SK-N-SH (cell line): ENCODE measurements around the gene ANXA11. TPM values are rescaled to one million over a fixed set of nuclear protein-coding genes. Genes with fewer than 3 reads are reported as not detected.

Source experiments
- CTCF ChIA-PET: fragments of 300-600, 350-600 bp; formaldehyde crosslinking; extraction: SDS; loops from one replicate; lab custom pipeline; 2021; lab: Yijun Ruan, JAX
- POLR2A ChIA-PET: fragments of 350-600 bp; sonication (Branson Sonifier 250); formaldehyde crosslinking; extraction: SDS; loops from one replicate; lab custom pipeline; 2020; ENCODE audit warnings: antibody characterized with exemption, inconsistent platforms; lab: Yijun Ruan, JAX
- DNase-seq: peaks from one replicate; pipeline ENCODE4 v3.0.0; 2012
- H2AFZ ChIP-seq: fragments of 200-600 bp; sonication (generic); 2 replicates; pipeline ENCODE4 v1.8.1; 2016; ENCODE audit warnings: antibody characterized with exemption, mild to moderate bottlenecking, low read depth
- H3F3A ChIP-seq: fragments of 200-600 bp; sonication (generic); replicated peaks from 2 replicates; pipeline ENCODE3; 2016; ENCODE audit warnings: antibody characterized with exemption, mild to moderate bottlenecking; ENCODE audit not compliant: insufficient read depth
- H3K27ac ChIP-seq, 2 experiments: fragments of 200-500 bp in 1 of 2; fragments of 200-600 bp in 1 of 2; sonication (Bioruptor generic) in 1 of 2; sonication (generic), shearing (Covaris generic) in 1 of 2; 2 replicates each; pipeline versions ENCODE4 v1.5.1 to v1.6.1; 2014 to 2016; ENCODE audit warnings: low read depth in 2 of 2, inconsistent platforms in 1 of 2, low read length in 1 of 2, mild to moderate bottlenecking in 1 of 2, mixed read lengths in 1 of 2
- H3K27me3 ChIP-seq: fragments of 200-600 bp; sonication (generic), shearing (Covaris generic); 2 replicates; pipeline ENCODE4 v1.6.1; 2016; ENCODE audit warnings: mixed run types; ENCODE audit not compliant: insufficient read depth
- H3K36me3 ChIP-seq, 2 experiments: fragments of 200-500 bp in 1 of 2; fragments of 200-600 bp in 1 of 2; sonication (Bioruptor generic) in 1 of 2; sonication (generic) in 1 of 2; replicated peaks in 1 of 2; 2 replicates each; pipeline versions ENCODE3 to v1.5.1; 2014 to 2016; ENCODE audit warnings: low read length in 1 of 2, mild to moderate bottlenecking in 1 of 2; ENCODE audit not compliant: insufficient read depth in 2 of 2, control insufficient read depth in 1 of 2
- H3K4me1 ChIP-seq, 2 experiments: fragments of 200-500 bp in 1 of 2; fragments of 200-600 bp in 1 of 2; sonication (Bioruptor generic) in 1 of 2; sonication (generic), shearing (Covaris generic) in 1 of 2; 2 replicates each; pipeline versions ENCODE4 v1.5.1 to v1.6.1; 2014 to 2016; ENCODE audit warnings: low read depth in 1 of 2, low read length in 1 of 2, mixed run types in 1 of 2; ENCODE audit not compliant: insufficient read depth in 2 of 2, control insufficient read depth in 1 of 2
- H3K4me2 ChIP-seq: fragments of 200-600 bp; sonication (generic), shearing (Covaris generic); 2 replicates; pipeline ENCODE4 v1.6.1; 2017; ENCODE audit warnings: mixed run types
- H3K4me3 ChIP-seq, 2 experiments: fragments of 200-500 bp in 1 of 2; fragments of 200-600 bp in 1 of 2; sonication (Bioruptor generic) in 1 of 2; sonication (generic), shearing (Covaris generic) in 1 of 2; 2 replicates each; pipeline versions ENCODE4 v1.5.1 to v1.8.1; 2014 to 2016; ENCODE audit warnings: low read depth in 2 of 2, inconsistent platforms in 1 of 2, low read length in 1 of 2, mild to moderate bottlenecking in 1 of 2, mixed read lengths in 1 of 2, moderate library complexity in 1 of 2
- H3K79me2 ChIP-seq: fragments of 200-600 bp; sonication (generic); 2 replicates; pipeline ENCODE4 v1.8.1; 2017; ENCODE audit warnings: mild to moderate bottlenecking; ENCODE audit not compliant: insufficient read depth
- H3K9ac ChIP-seq: fragments of 200-600 bp; sonication (generic); 2 replicates; pipeline ENCODE4 v1.6.1; 2017; ENCODE audit warnings: mixed run types
- H3K9me2 ChIP-seq: fragments of 200-600 bp; sonication (generic); 2 replicates; pipeline ENCODE4 v1.6.1; 2017; ENCODE audit warnings: mixed run types
- H3K9me3 ChIP-seq: fragments of 200-600 bp; sonication (generic); 2 replicates; pipeline ENCODE4 v1.6.1; 2017; ENCODE audit warnings: mixed run types, mild to moderate bottlenecking, moderate library complexity
- H4K20me1 ChIP-seq: fragments of 200-600 bp; sonication (generic); 2 replicates; pipeline ENCODE4 v1.6.1; 2017; ENCODE audit warnings: mild to moderate bottlenecking, mixed run types; ENCODE audit not compliant: insufficient read depth
- EP300 ChIP-seq, 2 experiments: IDR thresholded peaks; 2 replicates each; pipeline versions ENCODE4 v1.4.0 to v1.6.1; 2012; ENCODE audit warnings: borderline replicate concordance in 1 of 2, low read depth in 1 of 2, low read length in 1 of 2
- EZH2phosphoT487 ChIP-seq: fragments of 200-600 bp; sonication (generic); IDR thresholded peaks from 2 replicates; pipeline ENCODE4 v1.6.1; 2017; ENCODE audit warnings: low read depth, mixed run types, mild to moderate bottlenecking, antibody characterized with exemption, moderate library complexity, borderline replicate concordance
- FOSL2 ChIP-seq: IDR thresholded peaks from 2 replicates; pipeline ENCODE4 v1.4.0; 2012; ENCODE audit warnings: low read depth, mild to moderate bottlenecking, moderate library complexity, borderline replicate concordance
- FOXJ3 ChIP-seq: sonication (generic); formaldehyde crosslinking; IDR thresholded peaks from 2 replicates; pipeline ENCODE4 v1.5.1; 2020; ENCODE audit warnings: mild to moderate bottlenecking, missing genetic modification reagents
- GABPA ChIP-seq: IDR thresholded peaks from 2 replicates; pipeline ENCODE4 v1.4.0; 2012; ENCODE audit warnings: low read depth, mild to moderate bottlenecking
- GATA2 ChIP-seq: sonication (generic); formaldehyde crosslinking; IDR thresholded peaks from 2 replicates; pipeline ENCODE4 v1.5.0; 2020; ENCODE audit warnings: mild to moderate bottlenecking, missing genetic modification reagents
- JUND ChIP-seq: IDR thresholded peaks from 2 replicates; pipeline ENCODE4 v1.4.0; 2012
- MXI1 ChIP-seq: IDR thresholded peaks from 2 replicates; pipeline ENCODE4 v1.6.1; 2012; ENCODE audit warnings: mild to moderate bottlenecking, low read depth, low read length, improper control_type of control experiment
- NFIC ChIP-seq: IDR thresholded peaks from 2 replicates; pipeline ENCODE4 v1.4.0; 2012; ENCODE audit warnings: borderline replicate concordance
- NRF1 ChIP-seq: IDR thresholded peaks from 2 replicates; pipeline ENCODE4 v1.6.1; 2012; ENCODE audit warnings: low read depth, mild to moderate bottlenecking, low read length
- RAD21 ChIP-seq: IDR thresholded peaks from 2 replicates; pipeline ENCODE4 v1.6.1; 2012; ENCODE audit warnings: mild to moderate bottlenecking, low read length
- SMC3 ChIP-seq: IDR thresholded peaks from 2 replicates; pipeline ENCODE4 v1.6.1; 2012; ENCODE audit warnings: low read depth, low read length, improper control_type of control experiment
- TAF1 ChIP-seq: IDR thresholded peaks from 2 replicates; pipeline ENCODE4 v1.6.1; 2012; ENCODE audit warnings: low read depth, mild to moderate bottlenecking, low read length, moderate library complexity, borderline replicate concordance
- TCF12 ChIP-seq: IDR thresholded peaks from 2 replicates; pipeline ENCODE4 v1.4.0; 2012
- WGBS: methylation state at CpG from one replicate; pipeline ENCODE4 v1.1.6; 2017; ENCODE audit warnings: low lambda C conversion rate; 5-methylcytosine and 5-hydroxymethylcytosine counted together
- polyA plus RNA-seq, 3 experiments: library from polyadenylated mRNA; depleted of rRNA; stranded (reverse); fragments of >200 nt; gene quantifications; 2 replicates each; pipeline ENCODE4 v1.2.3, GENCODE V29; 2012
- TF ChIP-seq, protein P1 (sequence below): IDR thresholded peaks from 2 replicates; pipeline ENCODE4 v1.4.0; 2012; ENCODE audit warnings: low read depth, borderline replicate concordance
- TF ChIP-seq, protein P2 (sequence below): IDR thresholded peaks from 2 replicates; pipeline ENCODE4 v1.4.0; 2012; ENCODE audit warnings: low read depth, borderline replicate concordance
- TF ChIP-seq, protein P3 (sequence below): IDR thresholded peaks from 2 replicates; pipeline ENCODE4 v1.6.1; 2012; ENCODE audit warnings: mild to moderate bottlenecking, low read depth, low read length, moderate library complexity

The ANXA11 gene
- polyA plus RNA-seq, 1 of the 3 experiments (the other 2 are of a cell fraction) = 53.6 TPM

DNA sequence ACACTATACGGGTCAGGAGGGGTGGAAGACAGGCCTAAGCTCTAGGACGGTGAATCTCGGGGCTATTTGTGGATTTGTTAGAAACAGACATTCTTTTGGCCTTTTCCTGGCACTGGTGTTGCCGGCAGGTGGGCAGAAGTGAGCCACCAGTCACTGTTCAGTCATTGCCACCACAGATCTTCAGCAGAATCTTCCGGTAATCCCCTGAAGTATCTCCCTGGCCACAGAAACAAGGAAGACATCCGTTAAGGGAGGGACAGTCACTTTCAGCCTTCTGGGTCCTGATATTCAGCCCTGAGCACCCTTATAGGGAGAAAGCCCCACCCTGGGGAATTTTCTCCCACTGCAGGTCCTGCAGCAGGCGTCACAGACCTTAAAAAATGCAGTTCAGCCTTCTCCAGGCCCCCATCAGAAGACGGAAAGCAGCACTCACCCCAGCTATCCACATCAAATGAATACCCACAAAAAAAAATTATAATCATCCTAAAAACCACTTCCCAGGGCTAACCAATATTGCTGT is 49.6 kb downstream of the ANXA11 start:
- Histone ChIP-seq H3K4me1 (peaks cover 23 to 42% of the 10 kb centered on the region in 2 experiments; a peak in 3 of 4 replicates), H4K20me1 (no peaks in the 10 kb centered on the region)
- CTCF ChIA-PET = interaction anchor here (1.0 to 3.4 kb wide), 2 partner anchors 12 to 67 kb away, joined by 4 to 28 read pairs; no protein-coding TSS in a partner anchor

GRCh38 chr10:80154978-80155695 is 50.2 kb downstream of the ANXA11 start:
- peak overlapping the region; percentile 85 to 86 for H3K27ac ChIP-seq
- peaks cover 23 to 42% of the 10 kb centered on the region in 2 experiments; a peak in 3 of 4 replicates for H3K4me1 ChIP-seq
- DNase-seq = no peak
- TF ChIP-seq, protein P1, sequence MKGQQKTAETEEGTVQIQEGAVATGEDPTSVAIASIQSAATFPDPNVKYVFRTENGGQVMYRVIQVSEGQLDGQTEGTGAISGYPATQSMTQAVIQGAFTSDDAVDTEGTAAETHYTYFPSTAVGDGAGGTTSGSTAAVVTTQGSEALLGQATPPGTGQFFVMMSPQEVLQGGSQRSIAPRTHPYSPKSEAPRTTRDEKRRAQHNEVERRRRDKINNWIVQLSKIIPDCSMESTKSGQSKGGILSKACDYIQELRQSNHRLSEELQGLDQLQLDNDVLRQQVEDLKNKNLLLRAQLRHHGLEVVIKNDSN = no peak
- no peak for TF ChIP-seq RAD21
- peak; percentile 70 for TF ChIP-seq NFIC
- peak; percentile 69 for TF ChIP-seq TCF12
- TF ChIP-seq TAF1 = peak; percentile 31; the same call in 1 of the 2 replicates
- no peak for TF ChIP-seq FOXJ3 (CRISPR knock-in tag)
- no peak for TF ChIP-seq EZH2phosphoT487
- peak in 1 of 2 experiments; percentile 78; a peak in 1 of 4 replicates for TF ChIP-seq EP300 (IDR thresholded peaks at IDR 0.05; ENCODE audit: borderline replicate concordance in 1 of 2, low read depth in 1 of 2, low read length in 1 of 2)
- no peak for TF ChIP-seq SMC3
- TF ChIP-seq JUND = 0 out of 2 replicates have a peak, but pooled peaks have one; percentile 3
- TF ChIP-seq NRF1 = no peak
- TF ChIP-seq, protein P2, sequence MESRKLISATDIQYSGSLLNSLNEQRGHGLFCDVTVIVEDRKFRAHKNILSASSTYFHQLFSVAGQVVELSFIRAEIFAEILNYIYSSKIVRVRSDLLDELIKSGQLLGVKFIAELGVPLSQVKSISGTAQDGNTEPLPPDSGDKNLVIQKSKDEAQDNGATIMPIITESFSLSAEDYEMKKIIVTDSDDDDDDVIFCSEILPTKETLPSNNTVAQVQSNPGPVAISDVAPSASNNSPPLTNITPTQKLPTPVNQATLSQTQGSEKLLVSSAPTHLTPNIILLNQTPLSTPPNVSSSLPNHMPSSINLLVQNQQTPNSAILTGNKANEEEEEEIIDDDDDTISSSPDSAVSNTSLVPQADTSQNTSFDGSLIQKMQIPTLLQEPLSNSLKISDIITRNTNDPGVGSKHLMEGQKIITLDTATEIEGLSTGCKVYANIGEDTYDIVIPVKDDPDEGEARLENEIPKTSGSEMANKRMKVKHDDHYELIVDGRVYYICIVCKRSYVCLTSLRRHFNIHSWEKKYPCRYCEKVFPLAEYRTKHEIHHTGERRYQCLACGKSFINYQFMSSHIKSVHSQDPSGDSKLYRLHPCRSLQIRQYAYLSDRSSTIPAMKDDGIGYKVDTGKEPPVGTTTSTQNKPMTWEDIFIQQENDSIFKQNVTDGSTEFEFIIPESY = peak; percentile 5; the same call in 1 of the 2 replicates
- no peak for TF ChIP-seq GATA2

More for the DNA sequence above, 49.6 kb downstream of the ANXA11 start:
- Histone ChIP-seq H2AFZ (no peak overlapping the region), H3K9me3 (no peaks in the 10 kb centered on the region), H3K4me2 (peak overlapping the region; percentile 61), H3K9ac (peak overlapping the region; percentile 15; the same call in 1 of the 2 replicates), H3K4me3 (no peak overlapping the region), H3K9me2 (no peaks in the 10 kb centered on the region), H3K79me2 (no peaks in the 10 kb centered on the region), H3K27me3 (no peaks in the 10 kb centered on the region), H3K36me3 (peaks cover 14 to 23% of the 10 kb centered on the region in 2 experiments), H3F3A (peaks cover 33% of the 10 kb centered on the region), H3K27ac (peak overlapping the region; percentile 85 to 86)
- TF ChIP-seq FOSL2 = no peak
- TF ChIP-seq, protein P1 = no peak
- TF ChIP-seq MXI1 = no peak
- no peak for TF ChIP-seq GABPA
- TF ChIP-seq, protein P3, sequence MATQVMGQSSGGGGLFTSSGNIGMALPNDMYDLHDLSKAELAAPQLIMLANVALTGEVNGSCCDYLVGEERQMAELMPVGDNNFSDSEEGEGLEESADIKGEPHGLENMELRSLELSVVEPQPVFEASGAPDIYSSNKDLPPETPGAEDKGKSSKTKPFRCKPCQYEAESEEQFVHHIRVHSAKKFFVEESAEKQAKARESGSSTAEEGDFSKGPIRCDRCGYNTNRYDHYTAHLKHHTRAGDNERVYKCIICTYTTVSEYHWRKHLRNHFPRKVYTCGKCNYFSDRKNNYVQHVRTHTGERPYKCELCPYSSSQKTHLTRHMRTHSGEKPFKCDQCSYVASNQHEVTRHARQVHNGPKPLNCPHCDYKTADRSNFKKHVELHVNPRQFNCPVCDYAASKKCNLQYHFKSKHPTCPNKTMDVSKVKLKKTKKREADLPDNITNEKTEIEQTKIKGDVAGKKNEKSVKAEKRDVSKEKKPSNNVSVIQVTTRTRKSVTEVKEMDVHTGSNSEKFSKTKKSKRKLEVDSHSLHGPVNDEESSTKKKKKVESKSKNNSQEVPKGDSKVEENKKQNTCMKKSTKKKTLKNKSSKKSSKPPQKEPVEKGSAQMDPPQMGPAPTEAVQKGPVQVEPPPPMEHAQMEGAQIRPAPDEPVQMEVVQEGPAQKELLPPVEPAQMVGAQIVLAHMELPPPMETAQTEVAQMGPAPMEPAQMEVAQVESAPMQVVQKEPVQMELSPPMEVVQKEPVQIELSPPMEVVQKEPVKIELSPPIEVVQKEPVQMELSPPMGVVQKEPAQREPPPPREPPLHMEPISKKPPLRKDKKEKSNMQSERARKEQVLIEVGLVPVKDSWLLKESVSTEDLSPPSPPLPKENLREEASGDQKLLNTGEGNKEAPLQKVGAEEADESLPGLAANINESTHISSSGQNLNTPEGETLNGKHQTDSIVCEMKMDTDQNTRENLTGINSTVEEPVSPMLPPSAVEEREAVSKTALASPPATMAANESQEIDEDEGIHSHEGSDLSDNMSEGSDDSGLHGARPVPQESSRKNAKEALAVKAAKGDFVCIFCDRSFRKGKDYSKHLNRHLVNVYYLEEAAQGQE = no peak
- DNase-seq = no peak
- POLR2A ChIA-PET = no interaction called here
- 61% methylated on average over 8 of the region's 8 CpGs for WGBS

More at GRCh38 chr10:80154978-80155695, 50.2 kb downstream of the ANXA11 start:
- H3K36me3 ChIP-seq = peaks cover 14 to 29% of the 10 kb centered on the region in 2 experiments
- no peaks in the 10 kb centered on the region for H4K20me1 ChIP-seq
- H2AFZ ChIP-seq = no peak overlapping the region
- ChIA-PET POLR2A (no interaction called here), CTCF (interaction anchor here (3.7 kb wide), 1 partner anchor 12 kb away, joined by 24 read pairs; no protein-coding TSS in a partner anchor)
- WGBS = 30% methylated on average over 10 of the region's 10 CpGs
- H3K4me2 ChIP-seq = peak overlapping the region; percentile 61
- no peak overlapping the region for H3K4me3 ChIP-seq
- H3K79me2 ChIP-seq = no peaks in the 10 kb centered on the region
- no peaks in the 10 kb centered on the region for H3K9me3 ChIP-seq
- no peaks in the 10 kb centered on the region for H3K27me3 ChIP-seq
- H3K9ac ChIP-seq = peak overlapping the region; percentile 43
- peaks cover 33% of the 10 kb centered on the region for H3F3A ChIP-seq
- H3K9me2 ChIP-seq = no peaks in the 10 kb centered on the region
